ENCODE data around the gene TNNI3K.

Gene TNNI3K

GRCh38 chr1:74468982-74469603 is 233.9 kb downstream of the TNNI3K start:
- TF ChIP-seq CTCF (conservative IDR thresholded peaks at IDR 0.05; ENCODE audit: low read length): peak; percentile 78
- peak; percentile 51 for DNase-seq (ENCODE audit: low read depth)

GRCh38 chr1:74470251-74470650 is 235.1 kb downstream of the TNNI3K start:
- no peak for TF ChIP-seq CTCF (conservative IDR thresholded peaks at IDR 0.05; ENCODE audit: low read length)
- DNase-seq (ENCODE audit: low read depth): no peak

More at GRCh38 chr1:74468982-74469603, 233.9 kb downstream of the TNNI3K start:
- H3K4me3 ChIP-seq (ENCODE audit: low read length): no peak overlapping the region

GRCh38 chr1:74470936-74471335 is 235.7 kb downstream of the TNNI3K start:
- no peak for DNase-seq (ENCODE audit: low read depth)
- no peak overlapping the region for H3K4me3 ChIP-seq (ENCODE audit: low read length)

More at GRCh38 chr1:74470251-74470650, 235.1 kb downstream of the TNNI3K start:
- H3K4me3 ChIP-seq (ENCODE audit: low read length): no peak overlapping the region

GRCh38 chr1:74471470-74471869 is 236.3 kb downstream of the TNNI3K start:
- DNase-seq (ENCODE audit: low read depth): no peak
- no peak overlapping the region for H3K4me3 ChIP-seq (ENCODE audit: low read length)

More at GRCh38 chr1:74470936-74471335, 235.7 kb downstream of the TNNI3K start:
- TF ChIP-seq CTCF (conservative IDR thresholded peaks at IDR 0.05; ENCODE audit: low read length): no peak

GRCh38 chr1:74474585-74474984 is 239.4 kb downstream of the TNNI3K start:
- DNase-seq (ENCODE audit: low read depth): no peak
- H3K4me3 ChIP-seq (ENCODE audit: low read length): no peak overlapping the region
- no peak for TF ChIP-seq CTCF (conservative IDR thresholded peaks at IDR 0.05; ENCODE audit: low read length)

More at GRCh38 chr1:74471470-74471869, 236.3 kb downstream of the TNNI3K start:
- TF ChIP-seq CTCF (conservative IDR thresholded peaks at IDR 0.05; ENCODE audit: low read length): no peak

- TF ChIP-seq CTCF (conservative IDR thresholded peaks at IDR 0.05; ENCODE audit: low read length): no peak
These were observed 243.8 kb downstream of the TNNI3K start for GRCh38 chr1:74478979-74479378.

GRCh38 chr1:74480068-74480467 is 244.9 kb downstream of the TNNI3K start:
- no peak overlapping the region for H3K4me3 ChIP-seq (ENCODE audit: low read length)
- no peak for DNase-seq (ENCODE audit: low read depth)
- no peak for TF ChIP-seq CTCF (conservative IDR thresholded peaks at IDR 0.05; ENCODE audit: low read length)

More at GRCh38 chr1:74478979-74479378, 243.8 kb downstream of the TNNI3K start:
- DNase-seq (ENCODE audit: low read depth): no peak
- H3K4me3 ChIP-seq (ENCODE audit: low read length): no peak overlapping the region

All from AG10803 (cell line).